Transverse colon (tissue), 4 donors: ENCODE measurements around the gene FRMPD4. TPM values are rescaled to one million over a fixed set of nuclear protein-coding genes. Genes with fewer than 3 reads are reported as not detected.

Source experiments
- DNase-seq: peaks from one replicate; pipeline ENCODE4 v3.0.0-alpha.2; 2019
- H3K27ac ChIP-seq, 4 donors: fragments of 200-600 bp; sonication (generic); 2 replicates each; pipeline ENCODE4 v1.5.1; 2016 to 2018; ENCODE audit warnings: inconsistent platforms in 4 of 4
- H3K27me3 ChIP-seq: fragments of 200-600 bp; sonication (generic); 2 replicates; pipeline ENCODE4 v1.5.1; 2017; ENCODE audit warnings: inconsistent platforms
- H3K36me3 ChIP-seq, 4 donors: fragments of 200-600 bp; sonication (generic); 2 replicates each; pipeline ENCODE4 v1.5.1; 2017 to 2019; ENCODE audit warnings: inconsistent platforms in 4 of 4
- H3K4me1 ChIP-seq, 4 donors: fragments of 200-600 bp; sonication (generic); 2 replicates each; pipeline ENCODE4 v1.5.1; 2017 to 2020; ENCODE audit warnings: inconsistent platforms in 4 of 4
- H3K4me3 ChIP-seq, 4 donors: fragments of 200-600 bp; sonication (generic); 1 replicate in 1 of 4; 2 replicates in 3 of 4; pipeline versions ENCODE4 v1.5.1 to v1.6.1; 2017 to 2019; ENCODE audit warnings: inconsistent platforms in 4 of 4
- H3K9me3 ChIP-seq, 2 donors: fragments of 200-600 bp; sonication (generic); 2 replicates each; pipeline ENCODE4 v1.5.1; 2017 to 2019; ENCODE audit warnings: inconsistent platforms in 2 of 2
- CTCF ChIP-seq, 5 experiments: fragments of 200-600 bp in 3 of 5; fragments of 450-650 bp in 2 of 5; sonication (generic) in 3 of 5; IDR thresholded peaks; 1 replicate in 2 of 5; 2 replicates in 3 of 5; pipeline ENCODE4 v1.5.1; 2016 to 2017; ENCODE audit warnings: antibody characterized with exemption in 5 of 5, inconsistent platforms in 3 of 5, mild to moderate bottlenecking in 2 of 5, moderate library complexity in 1 of 5
- EP300 ChIP-seq: sonication (generic); formaldehyde crosslinking; IDR thresholded peaks from one replicate; pipeline ENCODE4 v1.6.1; 2017; ENCODE audit warnings: antibody characterized with exemption, low read depth
- POLR2A ChIP-seq: fragments of 450-650 bp; IDR thresholded peaks from one replicate; pipeline ENCODE4 v1.6.1; 2016; ENCODE audit warnings: antibody characterized with exemption, mild to moderate bottlenecking, moderate library complexity
- POLR2AphosphoS5 ChIP-seq, 3 donors: sonication (generic); formaldehyde crosslinking; IDR thresholded peaks; one replicate each; pipeline ENCODE4 v1.6.1; 2016; ENCODE audit warnings: antibody characterized with exemption in 3 of 3
- WGBS, 2 donors: methylation state at CpG; one replicate each; pipeline ENCODE4 v1.1.5; 2018; ENCODE audit warnings: low coverage in 1 of 2; 5-methylcytosine and 5-hydroxymethylcytosine counted together
- in situ Hi-C, 4 donors: fragments of 200-750 bp; cut with MboI; loops; one replicate each; pipeline versions ENCODE4 v1.15.0 to v1.15.1; 2017; ENCODE audit warnings: low sequenced_read_pairs in 3 of 4, low pct_ligation_motif_present in 1 of 4, low pct_unique_long_range_greater_than_20kb in 1 of 4
- intact Hi-C: fragments of 100-400 bp; cut with DNase I; formaldehyde crosslinking; loops from one replicate; pipeline ENCODE4 v1.15.1; 2023; ENCODE audit warnings: low total_unique reads
- total RNA-seq, 4 donors: library from RNA; depleted of rRNA; stranded (reverse); fragments of >200 nt; gene quantifications; one replicate each; pipeline ENCODE4 v1.1.0, GENCODE V29; 2016

FRMPD4 gene
- total RNA-seq, 4 donors from 2014 or later = 0.79 to 1.5 (median 0.82) TPM; not detected in 1

- Histone ChIP-seq H3K27ac (no peak overlapping the region), H3K4me3 (no peak overlapping the region), H3K4me1 (no peaks in the 10 kb centered on the region), H3K36me3 (no peaks in the 10 kb centered on the region), H3K9me3 (no peaks in the 10 kb centered on the region), H3K27me3 (no peaks in the 10 kb centered on the region)
- no peak for DNase-seq
- TF ChIP-seq EP300 (no peak), POLR2AphosphoS5 (IDR thresholded peaks at IDR 0.05) (no peak), CTCF (IDR thresholded peaks at IDR 0.05) (no peak), POLR2A (no peak)
- 33 to 53% methylated on average over 1 to 4 of the region's 4 CpGs for WGBS, 2 donors
- intact Hi-C loops = no loop called here
- in situ Hi-C loops = no loop called here
These were observed 573.3 kb downstream of the FRMPD4 start for GRCh38 chrX:12711435-12712040.

- Histone ChIP-seq H3K4me3 (no peak overlapping the region), H3K36me3 (no peaks in the 10 kb centered on the region), H3K27me3 (no peaks in the 10 kb centered on the region), H3K27ac (no peak overlapping the region), H3K9me3 (no peaks in the 10 kb centered on the region), H3K4me1 (no peaks in the 10 kb centered on the region)
- no peak for DNase-seq
- 91 to 100% methylated on average over 1 to 15 of the region's 15 CpGs for WGBS, 2 donors
- intact Hi-C loops (no loop called here), in situ Hi-C loops (no loop called here)
- TF ChIP-seq POLR2AphosphoS5 (IDR thresholded peaks at IDR 0.05) (no peak), CTCF (IDR thresholded peaks at IDR 0.05) (no peak), EP300 (no peak), POLR2A (no peak)
These were observed 578.3 kb downstream of the FRMPD4 start for GRCh38 chrX:12716574-12716973.

GRCh38 chrX:12719837-12720236, 581.6 kb downstream of the FRMPD4 start:
- intact Hi-C loops = no loop called here
- H3K36me3 ChIP-seq = no peaks in the 10 kb centered on the region
- no peaks in the 10 kb centered on the region for H3K9me3 ChIP-seq
- no peak overlapping the region for H3K4me3 ChIP-seq
- H3K27me3 ChIP-seq = no peaks in the 10 kb centered on the region
- no peak overlapping the region for H3K27ac ChIP-seq
- in situ Hi-C loops = no loop called here
- TF ChIP-seq POLR2A (no peak), EP300 (no peak), POLR2AphosphoS5 (IDR thresholded peaks at IDR 0.05) (no peak), CTCF (IDR thresholded peaks at IDR 0.05) (no peak)
- no peak for DNase-seq
- H3K4me1 ChIP-seq = no peaks in the 10 kb centered on the region

- in situ Hi-C loops = no loop called here
- H3K27ac ChIP-seq = no peak overlapping the region
These were observed 582.8 kb downstream of the FRMPD4 start for GRCh38 chrX:12721042-12721441.

More at GRCh38 chrX:12721042-12721441, 582.8 kb downstream of the FRMPD4 start:
- Histone ChIP-seq H3K36me3 (no peaks in the 10 kb centered on the region), H3K9me3 (no peaks in the 10 kb centered on the region), H3K4me3 (no peak overlapping the region), H3K4me1 (no peaks in the 10 kb centered on the region), H3K27me3 (no peaks in the 10 kb centered on the region)
- WGBS, 2 donors = 68% methylated on average over 8 of the region's 8 CpGs; no CpG with 5 or more reads in 1 of the 2 donors
- intact Hi-C loops = no loop called here
- no peak for DNase-seq
- TF ChIP-seq POLR2AphosphoS5 (IDR thresholded peaks at IDR 0.05) = no peak
- no peak for TF ChIP-seq POLR2A
- no peak for TF ChIP-seq CTCF (IDR thresholded peaks at IDR 0.05)
- TF ChIP-seq EP300 = no peak
